SU-DHL-6 (cell line): Measurements from ENCODE around the gene QSOX2.

Experiments used
- EZH2phosphoT487 ChIP-seq: fragments of 200-600 bp; sonication (generic), shearing (Covaris generic); conservative IDR thresholded peaks from 2 replicates; pipeline ENCODE4 v1.6.1; 2018; ENCODE audit warnings: mild to moderate bottlenecking, antibody characterized with exemption, low read length, moderate library complexity, mixed read lengths
- TF ChIP-seq, protein P1 (sequence below): fragments of 200-600 bp; sonication (generic); IDR thresholded peaks from one replicate; pipeline ENCODE4 v1.5.1; 2017; ENCODE audit warnings: antibody characterized with exemption, mild to moderate bottlenecking, low read length, moderate library complexity; ENCODE audit not compliant: insufficient read depth, poor library complexity, severe bottlenecking

GRCh38 chr9:136239983-136240330, 5.7 kb downstream of the QSOX2 start:
- TF ChIP-seq, protein P1, sequence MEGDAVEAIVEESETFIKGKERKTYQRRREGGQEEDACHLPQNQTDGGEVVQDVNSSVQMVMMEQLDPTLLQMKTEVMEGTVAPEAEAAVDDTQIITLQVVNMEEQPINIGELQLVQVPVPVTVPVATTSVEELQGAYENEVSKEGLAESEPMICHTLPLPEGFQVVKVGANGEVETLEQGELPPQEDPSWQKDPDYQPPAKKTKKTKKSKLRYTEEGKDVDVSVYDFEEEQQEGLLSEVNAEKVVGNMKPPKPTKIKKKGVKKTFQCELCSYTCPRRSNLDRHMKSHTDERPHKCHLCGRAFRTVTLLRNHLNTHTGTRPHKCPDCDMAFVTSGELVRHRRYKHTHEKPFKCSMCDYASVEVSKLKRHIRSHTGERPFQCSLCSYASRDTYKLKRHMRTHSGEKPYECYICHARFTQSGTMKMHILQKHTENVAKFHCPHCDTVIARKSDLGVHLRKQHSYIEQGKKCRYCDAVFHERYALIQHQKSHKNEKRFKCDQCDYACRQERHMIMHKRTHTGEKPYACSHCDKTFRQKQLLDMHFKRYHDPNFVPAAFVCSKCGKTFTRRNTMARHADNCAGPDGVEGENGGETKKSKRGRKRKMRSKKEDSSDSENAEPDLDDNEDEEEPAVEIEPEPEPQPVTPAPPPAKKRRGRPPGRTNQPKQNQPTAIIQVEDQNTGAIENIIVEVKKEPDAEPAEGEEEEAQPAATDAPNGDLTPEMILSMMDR = no peak
- TF ChIP-seq EZH2phosphoT487 = no peak
